Measurements from ENCODE around the gene NOS1.
"Not testable (repeated sequence)": the region's sequence is repeated elsewhere in the genome, so short reads cannot be mapped to it uniquely, and the experiment has no call there.

NOS1 gene

DNA sequence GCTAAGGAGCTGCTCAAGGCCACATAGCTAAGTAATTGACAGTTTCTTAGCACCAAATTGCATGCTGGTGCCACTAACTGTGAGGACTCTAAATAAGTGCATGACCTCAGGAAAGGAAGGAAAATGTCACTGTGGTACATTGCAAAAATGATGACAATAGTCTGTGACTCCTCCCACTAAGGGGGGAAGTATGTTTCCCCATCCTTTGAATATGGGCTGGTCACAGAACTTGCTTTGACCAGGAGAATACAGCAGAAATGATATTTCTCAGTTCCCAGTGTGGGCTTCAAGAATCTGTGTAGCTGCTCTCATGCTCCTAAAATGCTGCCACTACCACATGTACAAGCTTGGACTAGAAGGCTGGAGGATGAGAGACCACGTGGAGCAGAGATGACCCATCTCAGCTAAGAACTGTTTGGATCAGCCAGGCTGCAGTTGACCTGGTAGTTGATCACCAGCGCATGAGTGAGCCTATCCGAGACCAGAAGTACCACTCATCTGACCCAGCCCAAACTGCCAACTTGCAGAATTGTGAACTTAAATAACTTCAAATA lies 42.2 kb upstream of the NOS1 start:
- TF ChIP-seq POU6F1 (CRISPR knock-in tag; IDR thresholded peaks at IDR 0.05; ENCODE audit: borderline replicate concordance, low read depth) (no peak), ZNF70 (CRISPR knock-in tag; IDR thresholded peaks at IDR 0.05) (no peak), PPARA (CRISPR knock-in tag; IDR thresholded peaks at IDR 0.05; ENCODE audit: borderline replicate concordance) (no peak), ESRRG (CRISPR knock-in tag; IDR thresholded peaks at IDR 0.05) (no peak), ARNTL (CRISPR knock-in tag; IDR thresholded peaks at IDR 0.05; ENCODE audit: borderline replicate concordance, low read depth) (no peak), ISL1 (CRISPR knock-in tag; IDR thresholded peaks at IDR 0.05) (no peak), CSDC2 (CRISPR knock-in tag; IDR thresholded peaks at IDR 0.05) (no peak), ZFP3 (CRISPR knock-in tag; IDR thresholded peaks at IDR 0.05) (no peak), TCF4 (CRISPR knock-in tag; IDR thresholded peaks at IDR 0.05; ENCODE audit: borderline replicate concordance) (no peak), OSR1 (CRISPR knock-in tag; IDR thresholded peaks at IDR 0.05) (no peak), SNAI2 (CRISPR knock-in tag; IDR thresholded peaks at IDR 0.05) (no peak), TOX (CRISPR knock-in tag; IDR thresholded peaks at IDR 0.05; ENCODE audit: borderline replicate concordance) (no peak), ZNF8 (CRISPR knock-in tag; IDR thresholded peaks at IDR 0.05) (no peak), ZFP30 (CRISPR knock-in tag; IDR thresholded peaks at IDR 0.05) (no peak)
- TF ChIP-seq, protein P1, sequence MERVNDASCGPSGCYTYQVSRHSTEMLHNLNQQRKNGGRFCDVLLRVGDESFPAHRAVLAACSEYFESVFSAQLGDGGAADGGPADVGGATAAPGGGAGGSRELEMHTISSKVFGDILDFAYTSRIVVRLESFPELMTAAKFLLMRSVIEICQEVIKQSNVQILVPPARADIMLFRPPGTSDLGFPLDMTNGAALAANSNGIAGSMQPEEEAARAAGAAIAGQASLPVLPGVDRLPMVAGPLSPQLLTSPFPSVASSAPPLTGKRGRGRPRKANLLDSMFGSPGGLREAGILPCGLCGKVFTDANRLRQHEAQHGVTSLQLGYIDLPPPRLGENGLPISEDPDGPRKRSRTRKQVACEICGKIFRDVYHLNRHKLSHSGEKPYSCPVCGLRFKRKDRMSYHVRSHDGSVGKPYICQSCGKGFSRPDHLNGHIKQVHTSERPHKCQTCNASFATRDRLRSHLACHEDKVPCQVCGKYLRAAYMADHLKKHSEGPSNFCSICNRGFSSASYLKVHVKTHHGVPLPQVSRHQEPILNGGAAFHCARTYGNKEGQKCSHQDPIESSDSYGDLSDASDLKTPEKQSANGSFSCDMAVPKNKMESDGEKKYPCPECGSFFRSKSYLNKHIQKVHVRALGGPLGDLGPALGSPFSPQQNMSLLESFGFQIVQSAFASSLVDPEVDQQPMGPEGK (CRISPR knock-in tag; IDR thresholded peaks at IDR 0.05; ENCODE audit: borderline replicate concordance) = no peak
- TF ChIP-seq, protein P2, sequence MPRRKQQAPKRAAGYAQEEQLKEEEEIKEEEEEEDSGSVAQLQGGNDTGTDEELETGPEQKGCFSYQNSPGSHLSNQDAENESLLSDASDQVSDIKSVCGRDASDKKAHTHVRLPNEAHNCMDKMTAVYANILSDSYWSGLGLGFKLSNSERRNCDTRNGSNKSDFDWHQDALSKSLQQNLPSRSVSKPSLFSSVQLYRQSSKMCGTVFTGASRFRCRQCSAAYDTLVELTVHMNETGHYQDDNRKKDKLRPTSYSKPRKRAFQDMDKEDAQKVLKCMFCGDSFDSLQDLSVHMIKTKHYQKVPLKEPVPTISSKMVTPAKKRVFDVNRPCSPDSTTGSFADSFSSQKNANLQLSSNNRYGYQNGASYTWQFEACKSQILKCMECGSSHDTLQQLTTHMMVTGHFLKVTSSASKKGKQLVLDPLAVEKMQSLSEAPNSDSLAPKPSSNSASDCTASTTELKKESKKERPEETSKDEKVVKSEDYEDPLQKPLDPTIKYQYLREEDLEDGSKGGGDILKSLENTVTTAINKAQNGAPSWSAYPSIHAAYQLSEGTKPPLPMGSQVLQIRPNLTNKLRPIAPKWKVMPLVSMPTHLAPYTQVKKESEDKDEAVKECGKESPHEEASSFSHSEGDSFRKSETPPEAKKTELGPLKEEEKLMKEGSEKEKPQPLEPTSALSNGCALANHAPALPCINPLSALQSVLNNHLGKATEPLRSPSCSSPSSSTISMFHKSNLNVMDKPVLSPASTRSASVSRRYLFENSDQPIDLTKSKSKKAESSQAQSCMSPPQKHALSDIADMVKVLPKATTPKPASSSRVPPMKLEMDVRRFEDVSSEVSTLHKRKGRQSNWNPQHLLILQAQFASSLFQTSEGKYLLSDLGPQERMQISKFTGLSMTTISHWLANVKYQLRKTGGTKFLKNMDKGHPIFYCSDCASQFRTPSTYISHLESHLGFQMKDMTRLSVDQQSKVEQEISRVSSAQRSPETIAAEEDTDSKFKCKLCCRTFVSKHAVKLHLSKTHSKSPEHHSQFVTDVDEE (CRISPR knock-in tag; IDR thresholded peaks at IDR 0.05) = no peak
- TF ChIP-seq, protein P3, sequence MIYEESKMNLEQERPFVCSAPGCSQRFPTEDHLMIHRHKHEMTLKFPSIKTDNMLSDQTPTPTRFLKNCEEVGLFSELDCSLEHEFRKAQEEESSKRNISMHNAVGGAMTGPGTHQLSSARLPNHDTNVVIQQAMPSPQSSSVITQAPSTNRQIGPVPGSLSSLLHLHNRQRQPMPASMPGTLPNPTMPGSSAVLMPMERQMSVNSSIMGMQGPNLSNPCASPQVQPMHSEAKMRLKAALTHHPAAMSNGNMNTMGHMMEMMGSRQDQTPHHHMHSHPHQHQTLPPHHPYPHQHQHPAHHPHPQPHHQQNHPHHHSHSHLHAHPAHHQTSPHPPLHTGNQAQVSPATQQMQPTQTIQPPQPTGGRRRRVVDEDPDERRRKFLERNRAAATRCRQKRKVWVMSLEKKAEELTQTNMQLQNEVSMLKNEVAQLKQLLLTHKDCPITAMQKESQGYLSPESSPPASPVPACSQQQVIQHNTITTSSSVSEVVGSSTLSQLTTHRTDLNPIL (CRISPR knock-in tag; IDR thresholded peaks at IDR 0.05; ENCODE audit: low read depth) = no peak
- ATAC-seq = no peak

- ATAC-seq = no peak
- TF ChIP-seq CSDC2 (CRISPR knock-in tag; IDR thresholded peaks at IDR 0.05) = no peak
- TF ChIP-seq, protein P2 (CRISPR knock-in tag; IDR thresholded peaks at IDR 0.05) = no peak
- TF ChIP-seq PPARA (CRISPR knock-in tag; IDR thresholded peaks at IDR 0.05; ENCODE audit: borderline replicate concordance) = no peak
- no peak for TF ChIP-seq TCF4 (CRISPR knock-in tag; IDR thresholded peaks at IDR 0.05; ENCODE audit: borderline replicate concordance)
- TF ChIP-seq ESRRG (CRISPR knock-in tag; IDR thresholded peaks at IDR 0.05) = no peak
- no peak for TF ChIP-seq ZNF8 (CRISPR knock-in tag; IDR thresholded peaks at IDR 0.05)
- TF ChIP-seq ZFP3 (CRISPR knock-in tag; IDR thresholded peaks at IDR 0.05) = no peak
Measured at GRCh38 chr12:117402363-117402762, 40.9 kb upstream of the NOS1 start.

- TF ChIP-seq ZFP30 (CRISPR knock-in tag; IDR thresholded peaks at IDR 0.05) = no peak
- ATAC-seq = no peak
Measured at GRCh38 chr12:117400912-117401311, 39.5 kb upstream of the NOS1 start.

- not testable (repeated sequence) for ATAC-seq
Measured at GRCh38 chr12:117398482-117398881, 37.1 kb upstream of the NOS1 start.

Data from SK-N-SH treated with all-trans-retinoic acid at 6 μM for 48 hours (cell line).